WTC11 (cell line): ENCODE data around the gene HS1BP3. TPM values are rescaled to one million over a fixed set of nuclear protein-coding genes. Genes with fewer than 3 reads are reported as not detected.

Experiments used
- CREB1 ChIP-seq: sonication (generic); formaldehyde crosslinking; IDR thresholded peaks from 2 replicates; pipeline ENCODE4 v1.8.0; 2023; ENCODE audit warnings: mild to moderate bottlenecking, missing genetic modification reagents
- ELF4 ChIP-seq: sonication (generic); formaldehyde crosslinking; IDR thresholded peaks from 2 replicates; pipeline ENCODE4 v1.8.1; 2022; ENCODE audit warnings: low read depth, mild to moderate bottlenecking, moderate library complexity, missing genetic modification reagents
- EMX1 ChIP-seq: fragments of 250-450 bp; sonication (Bioruptor Pico); IDR thresholded peaks from 2 replicates; pipeline ENCODE4 v1.8.0; 2021; ENCODE audit warnings: mild to moderate bottlenecking
- FOXK1 ChIP-seq: sonication (generic); formaldehyde crosslinking; IDR thresholded peaks from 2 replicates; pipeline ENCODE4 v1.8.0; 2022; ENCODE audit warnings: mild to moderate bottlenecking, moderate library complexity, missing genetic modification reagents
- JUN ChIP-seq: sonication (generic); formaldehyde crosslinking; IDR thresholded peaks from 2 replicates; pipeline ENCODE4 v1.8.0; 2023; ENCODE audit warnings: mild to moderate bottlenecking, missing genetic modification reagents
- MYBL2 ChIP-seq: sonication (generic); formaldehyde crosslinking; IDR thresholded peaks from 2 replicates; pipeline ENCODE4 v1.8.1; 2023; ENCODE audit warnings: mild to moderate bottlenecking, moderate library complexity, missing genetic modification reagents
- NFYB ChIP-seq: sonication (generic); formaldehyde crosslinking; conservative IDR thresholded peaks from 2 replicates; pipeline ENCODE4 v1.8.0; 2022; ENCODE audit warnings: low read depth, missing genetic modification reagents
- NR2C2 ChIP-seq: sonication (generic); formaldehyde crosslinking; IDR thresholded peaks from 2 replicates; pipeline ENCODE4 v1.8.0; 2022; ENCODE audit warnings: mild to moderate bottlenecking, missing genetic modification reagents
- SP1 ChIP-seq: sonication (generic); formaldehyde crosslinking; conservative IDR thresholded peaks from 2 replicates; pipeline ENCODE4 v1.8.1; 2022; ENCODE audit warnings: missing genetic modification reagents
- TEAD4 ChIP-seq: sonication (generic); formaldehyde crosslinking; IDR thresholded peaks from 2 replicates; pipeline ENCODE4 v1.8.0; 2022; ENCODE audit warnings: mild to moderate bottlenecking, missing genetic modification reagents
- ZNF138 ChIP-seq: sonication (generic); formaldehyde crosslinking; conservative IDR thresholded peaks from 2 replicates; pipeline ENCODE4 v1.8.1; 2022; ENCODE audit warnings: mild to moderate bottlenecking, moderate library complexity, missing genetic modification reagents
- ZNF232 ChIP-seq: sonication (generic); formaldehyde crosslinking; IDR thresholded peaks from 2 replicates; pipeline ENCODE4 v1.8.0; 2022; ENCODE audit warnings: mild to moderate bottlenecking, missing genetic modification reagents
- ZNF263 ChIP-seq: sonication (generic); formaldehyde crosslinking; IDR thresholded peaks from 2 replicates; pipeline ENCODE4 v1.8.1; 2022; ENCODE audit warnings: low read depth, mild to moderate bottlenecking, moderate library complexity, missing genetic modification reagents
- ZNF416 ChIP-seq: fragments of 250-450 bp; sonication (Bioruptor Pico); IDR thresholded peaks from 2 replicates; pipeline ENCODE4 v1.9.0; 2021; ENCODE audit warnings: mild to moderate bottlenecking, inconsistent platforms
- ZNF423 ChIP-seq: fragments of 250-450 bp; sonication (Bioruptor Pico); IDR thresholded peaks from 2 replicates; pipeline ENCODE4 v2.1.2; 2022; ENCODE audit warnings: mild to moderate bottlenecking, moderate library complexity
- total RNA-seq: library from RNA; stranded (reverse); gene quantifications from 3 replicates; pipeline ENCODE4 v1.2.3, GENCODE V29; 2021
- TF ChIP-seq, protein P1 (sequence below): sonication (generic); formaldehyde crosslinking; IDR thresholded peaks from 2 replicates; pipeline ENCODE4 v1.8.1; 2023; ENCODE audit warnings: mild to moderate bottlenecking, missing genetic modification reagents, borderline replicate concordance
- TF ChIP-seq, protein P2 (sequence below): fragments of 250-450 bp; sonication (Bioruptor Pico); IDR thresholded peaks from 2 replicates; pipeline ENCODE4 v1.9.0; 2021; ENCODE audit warnings: mild to moderate bottlenecking
- TF ChIP-seq, protein P3 (sequence below): fragments of 200-600 bp; IDR thresholded peaks from 2 replicates; pipeline ENCODE4 v1.8.0; 2022; ENCODE audit warnings: antibody characterized with exemption
- TF ChIP-seq, protein P4 (sequence below): sonication (generic); formaldehyde crosslinking; IDR thresholded peaks from 2 replicates; pipeline ENCODE4 v1.8.1; 2023; ENCODE audit warnings: mild to moderate bottlenecking, missing genetic modification reagents, moderate library complexity
- TF ChIP-seq, protein P5 (sequence below): sonication (generic); formaldehyde crosslinking; IDR thresholded peaks from 2 replicates; pipeline ENCODE4 v1.8.1; 2023; ENCODE audit warnings: mild to moderate bottlenecking, missing genetic modification reagents
- TF ChIP-seq, protein P6 (sequence below): fragments of 250-450 bp; sonication (Bioruptor Pico); IDR thresholded peaks from 2 replicates; pipeline ENCODE4 v2.1.2; 2022; ENCODE audit warnings: mild to moderate bottlenecking, moderate library complexity
- TF ChIP-seq, protein P7 (sequence below): sonication (generic); formaldehyde crosslinking; IDR thresholded peaks from 2 replicates; pipeline ENCODE4 v1.8.0; 2023; ENCODE audit warnings: missing genetic modification reagents, mild to moderate bottlenecking, borderline replicate concordance
- TF ChIP-seq, protein P8 (sequence below): sonication (generic); formaldehyde crosslinking; IDR thresholded peaks from 2 replicates; pipeline ENCODE4 v1.8.0; 2022; ENCODE audit warnings: mild to moderate bottlenecking, missing genetic modification reagents

HS1BP3 gene
- total RNA-seq, 1 experiment from 2014 or later, result 17.9 TPM

DNA sequence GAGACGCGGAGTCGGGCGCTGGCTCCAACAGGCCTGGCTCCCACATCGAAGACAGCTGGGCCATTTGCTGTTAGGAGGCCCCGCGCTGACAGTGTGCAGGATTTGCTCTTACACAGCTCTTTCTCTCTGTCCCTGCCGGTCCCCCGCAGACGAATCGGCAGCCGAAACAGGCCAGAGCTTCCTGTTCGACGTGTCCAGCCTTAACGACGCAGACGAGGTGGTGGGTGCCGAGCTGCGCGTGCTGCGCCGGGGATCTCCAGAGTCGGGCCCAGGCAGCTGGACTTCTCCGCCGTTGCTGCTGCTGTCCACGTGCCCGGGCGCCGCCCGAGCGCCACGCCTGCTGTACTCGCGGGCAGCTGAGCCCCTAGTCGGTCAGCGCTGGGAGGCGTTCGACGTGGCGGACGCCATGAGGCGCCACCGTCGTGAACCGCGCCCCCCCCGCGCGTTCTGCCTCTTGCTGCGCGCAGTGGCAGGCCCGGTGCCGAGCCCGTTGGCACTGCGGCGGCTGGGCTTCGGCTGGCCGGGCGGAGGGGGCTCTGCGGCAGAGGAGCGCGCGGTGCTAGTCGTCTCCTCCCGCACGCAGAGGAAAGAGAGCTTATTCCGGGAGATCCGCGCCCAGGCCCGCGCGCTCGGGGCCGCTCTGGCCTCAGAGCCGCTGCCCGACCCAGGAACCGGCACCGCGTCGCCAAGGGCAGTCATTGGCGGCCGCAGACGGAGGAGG is 19.6 kb upstream of the HS1BP3 start (continued):
- TF ChIP-seq, protein P1, sequence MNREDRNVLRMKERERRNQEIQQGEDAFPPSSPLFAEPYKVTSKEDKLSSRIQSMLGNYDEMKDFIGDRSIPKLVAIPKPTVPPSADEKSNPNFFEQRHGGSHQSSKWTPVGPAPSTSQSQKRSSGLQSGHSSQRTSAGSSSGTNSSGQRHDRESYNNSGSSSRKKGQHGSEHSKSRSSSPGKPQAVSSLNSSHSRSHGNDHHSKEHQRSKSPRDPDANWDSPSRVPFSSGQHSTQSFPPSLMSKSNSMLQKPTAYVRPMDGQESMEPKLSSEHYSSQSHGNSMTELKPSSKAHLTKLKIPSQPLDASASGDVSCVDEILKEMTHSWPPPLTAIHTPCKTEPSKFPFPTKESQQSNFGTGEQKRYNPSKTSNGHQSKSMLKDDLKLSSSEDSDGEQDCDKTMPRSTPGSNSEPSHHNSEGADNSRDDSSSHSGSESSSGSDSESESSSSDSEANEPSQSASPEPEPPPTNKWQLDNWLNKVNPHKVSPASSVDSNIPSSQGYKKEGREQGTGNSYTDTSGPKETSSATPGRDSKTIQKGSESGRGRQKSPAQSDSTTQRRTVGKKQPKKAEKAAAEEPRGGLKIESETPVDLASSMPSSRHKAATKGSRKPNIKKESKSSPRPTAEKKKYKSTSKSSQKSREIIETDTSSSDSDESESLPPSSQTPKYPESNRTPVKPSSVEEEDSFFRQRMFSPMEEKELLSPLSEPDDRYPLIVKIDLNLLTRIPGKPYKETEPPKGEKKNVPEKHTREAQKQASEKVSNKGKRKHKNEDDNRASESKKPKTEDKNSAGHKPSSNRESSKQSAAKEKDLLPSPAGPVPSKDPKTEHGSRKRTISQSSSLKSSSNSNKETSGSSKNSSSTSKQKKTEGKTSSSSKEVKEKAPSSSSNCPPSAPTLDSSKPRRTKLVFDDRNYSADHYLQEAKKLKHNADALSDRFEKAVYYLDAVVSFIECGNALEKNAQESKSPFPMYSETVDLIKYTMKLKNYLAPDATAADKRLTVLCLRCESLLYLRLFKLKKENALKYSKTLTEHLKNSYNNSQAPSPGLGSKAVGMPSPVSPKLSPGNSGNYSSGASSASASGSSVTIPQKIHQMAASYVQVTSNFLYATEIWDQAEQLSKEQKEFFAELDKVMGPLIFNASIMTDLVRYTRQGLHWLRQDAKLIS, result no peak
- no peak for TF ChIP-seq ELF4 (CRISPR knock-in tag)
- TF ChIP-seq, protein P2, sequence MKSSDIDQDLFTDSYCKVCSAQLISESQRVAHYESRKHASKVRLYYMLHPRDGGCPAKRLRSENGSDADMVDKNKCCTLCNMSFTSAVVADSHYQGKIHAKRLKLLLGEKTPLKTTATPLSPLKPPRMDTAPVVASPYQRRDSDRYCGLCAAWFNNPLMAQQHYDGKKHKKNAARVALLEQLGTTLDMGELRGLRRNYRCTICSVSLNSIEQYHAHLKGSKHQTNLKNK (CRISPR knock-in tag), result no peak
- TF ChIP-seq, protein P3, sequence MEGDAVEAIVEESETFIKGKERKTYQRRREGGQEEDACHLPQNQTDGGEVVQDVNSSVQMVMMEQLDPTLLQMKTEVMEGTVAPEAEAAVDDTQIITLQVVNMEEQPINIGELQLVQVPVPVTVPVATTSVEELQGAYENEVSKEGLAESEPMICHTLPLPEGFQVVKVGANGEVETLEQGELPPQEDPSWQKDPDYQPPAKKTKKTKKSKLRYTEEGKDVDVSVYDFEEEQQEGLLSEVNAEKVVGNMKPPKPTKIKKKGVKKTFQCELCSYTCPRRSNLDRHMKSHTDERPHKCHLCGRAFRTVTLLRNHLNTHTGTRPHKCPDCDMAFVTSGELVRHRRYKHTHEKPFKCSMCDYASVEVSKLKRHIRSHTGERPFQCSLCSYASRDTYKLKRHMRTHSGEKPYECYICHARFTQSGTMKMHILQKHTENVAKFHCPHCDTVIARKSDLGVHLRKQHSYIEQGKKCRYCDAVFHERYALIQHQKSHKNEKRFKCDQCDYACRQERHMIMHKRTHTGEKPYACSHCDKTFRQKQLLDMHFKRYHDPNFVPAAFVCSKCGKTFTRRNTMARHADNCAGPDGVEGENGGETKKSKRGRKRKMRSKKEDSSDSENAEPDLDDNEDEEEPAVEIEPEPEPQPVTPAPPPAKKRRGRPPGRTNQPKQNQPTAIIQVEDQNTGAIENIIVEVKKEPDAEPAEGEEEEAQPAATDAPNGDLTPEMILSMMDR, result no peak
- no peak for TF ChIP-seq NFYB (CRISPR knock-in tag)
- TF ChIP-seq, protein P4, sequence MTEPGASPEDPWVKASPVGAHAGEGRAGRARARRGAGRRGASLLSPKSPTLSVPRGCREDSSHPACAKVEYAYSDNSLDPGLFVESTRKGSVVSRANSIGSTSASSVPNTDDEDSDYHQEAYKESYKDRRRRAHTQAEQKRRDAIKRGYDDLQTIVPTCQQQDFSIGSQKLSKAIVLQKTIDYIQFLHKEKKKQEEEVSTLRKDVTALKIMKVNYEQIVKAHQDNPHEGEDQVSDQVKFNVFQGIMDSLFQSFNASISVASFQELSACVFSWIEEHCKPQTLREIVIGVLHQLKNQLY (CRISPR knock-in tag), result no peak
- no peak for TF ChIP-seq ZNF263 (CRISPR knock-in tag)
- no peak for TF ChIP-seq ZNF138
- TF ChIP-seq SP1 (CRISPR knock-in tag), result no peak
- no peak for TF ChIP-seq FOXK1 (CRISPR knock-in tag)
- TF ChIP-seq ZNF423, result no peak
- TF ChIP-seq ZNF232, result no peak
- TF ChIP-seq NR2C2 (CRISPR knock-in tag), result no peak
- TF ChIP-seq, protein P5, sequence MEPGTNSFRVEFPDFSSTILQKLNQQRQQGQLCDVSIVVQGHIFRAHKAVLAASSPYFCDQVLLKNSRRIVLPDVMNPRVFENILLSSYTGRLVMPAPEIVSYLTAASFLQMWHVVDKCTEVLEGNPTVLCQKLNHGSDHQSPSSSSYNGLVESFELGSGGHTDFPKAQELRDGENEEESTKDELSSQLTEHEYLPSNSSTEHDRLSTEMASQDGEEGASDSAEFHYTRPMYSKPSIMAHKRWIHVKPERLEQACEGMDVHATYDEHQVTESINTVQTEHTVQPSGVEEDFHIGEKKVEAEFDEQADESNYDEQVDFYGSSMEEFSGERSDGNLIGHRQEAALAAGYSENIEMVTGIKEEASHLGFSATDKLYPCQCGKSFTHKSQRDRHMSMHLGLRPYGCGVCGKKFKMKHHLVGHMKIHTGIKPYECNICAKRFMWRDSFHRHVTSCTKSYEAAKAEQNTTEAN (CRISPR knock-in tag), result peak; percentile 39; the same call in 1 of the 2 replicates
- no peak for TF ChIP-seq CREB1
- TF ChIP-seq, protein P6, sequence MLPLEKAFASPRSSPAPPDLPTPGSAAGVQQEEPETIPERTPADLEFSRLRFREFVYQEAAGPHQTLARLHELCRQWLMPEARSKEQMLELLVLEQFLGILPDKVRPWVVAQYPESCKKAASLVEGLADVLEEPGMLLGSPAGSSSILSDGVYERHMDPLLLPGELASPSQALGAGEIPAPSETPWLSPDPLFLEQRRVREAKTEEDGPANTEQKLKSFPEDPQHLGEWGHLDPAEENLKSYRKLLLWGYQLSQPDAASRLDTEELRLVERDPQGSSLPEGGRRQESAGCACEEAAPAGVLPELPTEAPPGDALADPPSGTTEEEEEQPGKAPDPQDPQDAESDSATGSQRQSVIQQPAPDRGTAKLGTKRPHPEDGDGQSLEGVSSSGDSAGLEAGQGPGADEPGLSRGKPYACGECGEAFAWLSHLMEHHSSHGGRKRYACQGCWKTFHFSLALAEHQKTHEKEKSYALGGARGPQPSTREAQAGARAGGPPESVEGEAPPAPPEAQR, result no peak
- no peak for TF ChIP-seq TEAD4
- TF ChIP-seq, protein P7, sequence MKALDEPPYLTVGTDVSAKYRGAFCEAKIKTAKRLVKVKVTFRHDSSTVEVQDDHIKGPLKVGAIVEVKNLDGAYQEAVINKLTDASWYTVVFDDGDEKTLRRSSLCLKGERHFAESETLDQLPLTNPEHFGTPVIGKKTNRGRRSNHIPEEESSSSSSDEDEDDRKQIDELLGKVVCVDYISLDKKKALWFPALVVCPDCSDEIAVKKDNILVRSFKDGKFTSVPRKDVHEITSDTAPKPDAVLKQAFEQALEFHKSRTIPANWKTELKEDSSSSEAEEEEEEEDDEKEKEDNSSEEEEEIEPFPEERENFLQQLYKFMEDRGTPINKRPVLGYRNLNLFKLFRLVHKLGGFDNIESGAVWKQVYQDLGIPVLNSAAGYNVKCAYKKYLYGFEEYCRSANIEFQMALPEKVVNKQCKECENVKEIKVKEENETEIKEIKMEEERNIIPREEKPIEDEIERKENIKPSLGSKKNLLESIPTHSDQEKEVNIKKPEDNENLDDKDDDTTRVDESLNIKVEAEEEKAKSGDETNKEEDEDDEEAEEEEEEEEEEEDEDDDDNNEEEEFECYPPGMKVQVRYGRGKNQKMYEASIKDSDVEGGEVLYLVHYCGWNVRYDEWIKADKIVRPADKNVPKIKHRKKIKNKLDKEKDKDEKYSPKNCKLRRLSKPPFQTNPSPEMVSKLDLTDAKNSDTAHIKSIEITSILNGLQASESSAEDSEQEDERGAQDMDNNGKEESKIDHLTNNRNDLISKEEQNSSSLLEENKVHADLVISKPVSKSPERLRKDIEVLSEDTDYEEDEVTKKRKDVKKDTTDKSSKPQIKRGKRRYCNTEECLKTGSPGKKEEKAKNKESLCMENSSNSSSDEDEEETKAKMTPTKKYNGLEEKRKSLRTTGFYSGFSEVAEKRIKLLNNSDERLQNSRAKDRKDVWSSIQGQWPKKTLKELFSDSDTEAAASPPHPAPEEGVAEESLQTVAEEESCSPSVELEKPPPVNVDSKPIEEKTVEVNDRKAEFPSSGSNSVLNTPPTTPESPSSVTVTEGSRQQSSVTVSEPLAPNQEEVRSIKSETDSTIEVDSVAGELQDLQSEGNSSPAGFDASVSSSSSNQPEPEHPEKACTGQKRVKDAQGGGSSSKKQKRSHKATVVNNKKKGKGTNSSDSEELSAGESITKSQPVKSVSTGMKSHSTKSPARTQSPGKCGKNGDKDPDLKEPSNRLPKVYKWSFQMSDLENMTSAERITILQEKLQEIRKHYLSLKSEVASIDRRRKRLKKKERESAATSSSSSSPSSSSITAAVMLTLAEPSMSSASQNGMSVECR (CRISPR knock-in tag), result no peak
- TF ChIP-seq EMX1 (CRISPR knock-in tag), result no peak
- no peak for TF ChIP-seq ZNF416
- no peak for TF ChIP-seq MYBL2 (CRISPR knock-in tag)
- no peak for TF ChIP-seq JUN
- TF ChIP-seq, protein P8, sequence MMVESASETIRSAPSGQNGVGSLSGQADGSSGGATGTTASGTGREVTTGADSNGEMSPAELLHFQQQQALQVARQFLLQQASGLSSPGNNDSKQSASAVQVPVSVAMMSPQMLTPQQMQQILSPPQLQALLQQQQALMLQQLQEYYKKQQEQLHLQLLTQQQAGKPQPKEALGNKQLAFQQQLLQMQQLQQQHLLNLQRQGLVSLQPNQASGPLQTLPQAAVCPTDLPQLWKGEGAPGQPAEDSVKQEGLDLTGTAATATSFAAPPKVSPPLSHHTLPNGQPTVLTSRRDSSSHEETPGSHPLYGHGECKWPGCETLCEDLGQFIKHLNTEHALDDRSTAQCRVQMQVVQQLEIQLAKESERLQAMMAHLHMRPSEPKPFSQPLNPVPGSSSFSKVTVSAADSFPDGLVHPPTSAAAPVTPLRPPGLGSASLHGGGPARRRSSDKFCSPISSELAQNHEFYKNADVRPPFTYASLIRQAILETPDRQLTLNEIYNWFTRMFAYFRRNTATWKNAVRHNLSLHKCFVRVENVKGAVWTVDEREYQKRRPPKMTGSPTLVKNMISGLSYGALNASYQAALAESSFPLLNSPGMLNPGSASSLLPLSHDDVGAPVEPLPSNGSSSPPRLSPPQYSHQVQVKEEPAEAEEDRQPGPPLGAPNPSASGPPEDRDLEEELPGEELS (CRISPR knock-in tag), result no peak
